Esophagus squamous epithelium (tissue), 5 donors: ENCODE results near the gene GRIN2D. TPM values are rescaled to one million over a fixed set of nuclear protein-coding genes. Genes with fewer than 3 reads are reported as not detected.
A peak's percentile ranks its signal among the peaks of the same experiment; 100 is the strongest.

Experiments
- DNase-seq: peaks from one replicate; lab custom pipeline; 2025; lab: John Stamatoyannopoulos, UW
- H3K27ac ChIP-seq, 4 donors: fragments of 200-600 bp; sonication (generic); one replicate each; pipeline ENCODE4 v1.5.1; 2016 to 2019; ENCODE audit warnings: mild to moderate bottlenecking in 1 of 4
- H3K27me3 ChIP-seq, 4 donors: fragments of 200-600 bp; sonication (generic); 1 replicate in 3 of 4; 2 replicates in 1 of 4; pipeline versions ENCODE4 v1.5.1 to v1.6.0; 2017 to 2021; ENCODE audit warnings: antibody characterized with exemption in 1 of 4
- H3K36me3 ChIP-seq, 3 donors: fragments of 200-600 bp; sonication (generic); one replicate each; pipeline ENCODE4 v1.5.1; 2016 to 2019
- H3K4me1 ChIP-seq, 3 donors: fragments of 200-600 bp; sonication (generic); one replicate each; pipeline ENCODE4 v1.5.1; 2017 to 2019
- H3K4me3 ChIP-seq, 4 donors: fragments of 200-600 bp; sonication (generic); 1 replicate in 3 of 4; 2 replicates in 1 of 4; pipeline ENCODE4 v1.5.1; 2016 to 2019; ENCODE audit warnings: mild to moderate bottlenecking in 2 of 4, moderate library complexity in 1 of 4
- H3K9me3 ChIP-seq, 3 donors: fragments of 200-600 bp; sonication (generic); one replicate each; pipeline ENCODE4 v1.5.1; 2016 to 2019
- CTCF ChIP-seq, 6 experiments: fragments of 450-650 bp in 4 of 6; fragments of 200-600 bp in 2 of 6; sonication (generic) in 2 of 6; IDR thresholded peaks; one replicate each; pipeline ENCODE4 v1.5.1; 2016 to 2019; ENCODE audit warnings: antibody characterized with exemption in 6 of 6, mild to moderate bottlenecking in 4 of 6, moderate library complexity in 4 of 6
- POLR2A ChIP-seq, 4 donors: fragments of 450-650 bp; IDR thresholded peaks; one replicate each; pipeline ENCODE4 v1.6.1; 2017; ENCODE audit warnings: antibody characterized with exemption in 4 of 4, mild to moderate bottlenecking in 4 of 4, moderate library complexity in 3 of 4
- WGBS, 2 donors: methylation state at CpG; one replicate each; pipeline ENCODE4 v1.1.5; 2018; 5-methylcytosine and 5-hydroxymethylcytosine counted together
- intact Hi-C: fragments of 100-400 bp; cut with DNase I; formaldehyde crosslinking; loops from one replicate; pipeline ENCODE4 v1.15.0; 2022
- total RNA-seq, 4 donors: library from RNA; depleted of rRNA; stranded (reverse); fragments of >200 nt; gene quantifications; one replicate each; pipeline ENCODE4 v1.1.0, GENCODE V29; 2016
- donor health status: DM: yes; HTN: yes; CAD: no.

Gene GRIN2D
- total RNA-seq, 4 donors from 2014 or later: 0.09 to 0.47 (median 0.15) TPM

- TF ChIP-seq POLR2A (IDR thresholded peaks at IDR 0.05): no peak
- no peak for TF ChIP-seq CTCF (IDR thresholded peaks at IDR 0.05)
- Histone ChIP-seq H3K4me3 (no peak overlapping the region), H3K9me3 (no peaks in the 10 kb centered on the region), H3K27ac (no peak overlapping the region), H3K4me1 (no peaks in the 10 kb centered on the region), H3K36me3 (no peaks in the 10 kb centered on the region), H3K27me3 (peaks cover 0 to 26% (median 0%) of the 10 kb centered on the region in 4 donors)
- intact Hi-C loops: no loop called here
- no peak for DNase-seq
- 67 to 79% methylated on average over 8 of the region's 8 CpGs for WGBS, 2 donors
Observed at GRCh38 chr19:48433337-48433736, 39.9 kb downstream of the GRIN2D start.

- WGBS, 2 donors: 81 to 86% methylated on average over 5 of the region's 5 CpGs
- Histone ChIP-seq H3K36me3 (no peaks in the 10 kb centered on the region), H3K27me3 (peaks cover 0 to 56% (median 0%) of the 10 kb centered on the region in 4 donors), H3K9me3 (no peaks in the 10 kb centered on the region), H3K27ac (no peak overlapping the region), H3K4me1 (no peaks in the 10 kb centered on the region), H3K4me3 (no peak overlapping the region)
- no peak for DNase-seq
- TF ChIP-seq POLR2A (IDR thresholded peaks at IDR 0.05) (no peak), CTCF (IDR thresholded peaks at IDR 0.05) (no peak)
- intact Hi-C loops: no loop called here
Observed at GRCh38 chr19:48436586-48436985, 43.1 kb downstream of the GRIN2D start.

GRCh38 chr19:48441360-48442050 is 48.0 kb downstream of the GRIN2D start:
- H3K36me3 ChIP-seq: no peaks in the 10 kb centered on the region
- no peak for TF ChIP-seq POLR2A (IDR thresholded peaks at IDR 0.05)
- TF ChIP-seq CTCF (IDR thresholded peaks at IDR 0.05): no peak
- WGBS, 2 donors: 92 to 100% methylated on average over 1 to 10 of the region's 20 CpGs
- no peak overlapping the region for H3K27ac ChIP-seq
- DNase-seq: no peak
- H3K4me1 ChIP-seq: peaks cover 14 to 28% (median 19%) of the 10 kb centered on the region in 3 donors
- no peak overlapping the region for H3K4me3 ChIP-seq
- H3K27me3 ChIP-seq: peaks cover 0 to 75% (median 2%) of the 10 kb centered on the region in 4 donors
- H3K9me3 ChIP-seq: no peaks in the 10 kb centered on the region
- intact Hi-C loops: no loop called here

GRCh38 chr19:48442116-48443035 is 48.9 kb downstream of the GRIN2D start:
- no peak overlapping the region for H3K27ac ChIP-seq
- TF ChIP-seq CTCF (IDR thresholded peaks at IDR 0.05) (no peak), POLR2A (IDR thresholded peaks at IDR 0.05) (no peak)
- peaks cover 0 to 67% (median 2%) of the 10 kb centered on the region in 4 donors for H3K27me3 ChIP-seq
- peaks cover 19 to 37% (median 22%) of the 10 kb centered on the region in 3 donors for H3K4me1 ChIP-seq
- no peaks in the 10 kb centered on the region for H3K9me3 ChIP-seq
- H3K36me3 ChIP-seq: peaks cover 0 to 4% (median 0%) of the 10 kb centered on the region in 3 donors
- intact Hi-C loops: no loop called here
- WGBS, 2 donors: 65 to 79% methylated on average over 23 to 25 of the region's 94 CpGs
- DNase-seq: no peak
- H3K4me3 ChIP-seq: peak overlapping the region in 1 of 4 donors; percentile 93
